IMR-90 (cell line): ENCODE measurements around the gene CYS1.

Experiments used
- CEBPB ChIP-seq: IDR thresholded peaks from 2 replicates; pipeline ENCODE4 v1.6.1; 2012; ENCODE audit warnings: low read depth, low read length, improper control_type of control experiment
- CHD1 ChIP-seq: IDR thresholded peaks from 2 replicates; pipeline ENCODE4 v1.6.1; 2012; ENCODE audit warnings: low read depth, low read length, improper control_type of control experiment
- CTCF ChIP-seq: conservative IDR thresholded peaks from 2 replicates; pipeline ENCODE4 v1.5.1; 2012; ENCODE audit warnings: mild to moderate bottlenecking, low read depth, low read length, improper control_type of control experiment
- NFE2L2 ChIP-seq: fragments of 150-350 bp; IDR thresholded peaks from 2 replicates; pipeline ENCODE4 v1.6.1; 2016; ENCODE audit warnings: low read depth, mild to moderate bottlenecking, low read length
- POLR2A ChIP-seq: IDR thresholded peaks from 2 replicates; pipeline ENCODE4 v1.6.1; 2012; ENCODE audit warnings: mild to moderate bottlenecking, low read depth, low read length
- RAD21 ChIP-seq: IDR thresholded peaks from 2 replicates; pipeline ENCODE4 v1.6.1; 2012; ENCODE audit warnings: low read length, improper control_type of control experiment
- SMC3 ChIP-seq: fragments of 150-350 bp; IDR thresholded peaks from 2 replicates; pipeline ENCODE4 v1.6.1; 2016; ENCODE audit warnings: low read depth, mild to moderate bottlenecking, antibody characterized with exemption, low read length, moderate library complexity
- TF ChIP-seq, protein P1 (sequence below): fragments of 150-350 bp; IDR thresholded peaks from 2 replicates; pipeline ENCODE4 v1.6.1; 2017; ENCODE audit warnings: mild to moderate bottlenecking, antibody characterized with exemption, low read length, low read depth

GRCh38 chr2:10120877-10121574, 40.8 kb upstream of the CYS1 start:
- TF ChIP-seq CEBPB (no peak), CTCF (no peak), CHD1 (no peak), SMC3 (no peak), POLR2A (no peak), NFE2L2 (no peak), RAD21 (no peak)
- TF ChIP-seq, protein P1, sequence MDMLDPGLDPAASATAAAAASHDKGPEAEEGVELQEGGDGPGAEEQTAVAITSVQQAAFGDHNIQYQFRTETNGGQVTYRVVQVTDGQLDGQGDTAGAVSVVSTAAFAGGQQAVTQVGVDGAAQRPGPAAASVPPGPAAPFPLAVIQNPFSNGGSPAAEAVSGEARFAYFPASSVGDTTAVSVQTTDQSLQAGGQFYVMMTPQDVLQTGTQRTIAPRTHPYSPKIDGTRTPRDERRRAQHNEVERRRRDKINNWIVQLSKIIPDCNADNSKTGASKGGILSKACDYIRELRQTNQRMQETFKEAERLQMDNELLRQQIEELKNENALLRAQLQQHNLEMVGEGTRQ, result peak; percentile 24; the same call in 1 of the 2 replicates
